Occipital lobe (tissue), 2 donors: Measurements from ENCODE around the gene ERFE. TPM values are rescaled to one million over a fixed set of nuclear protein-coding genes. Genes with fewer than 3 reads are reported as not detected.

Experiments
- DNase-seq: peaks from one replicate; lab custom pipeline; 2025; lab: John Stamatoyannopoulos, UW
- total RNA-seq: library from RNA; depleted of rRNA; stranded (reverse); fragments of >200 nt; gene quantifications from one replicate; pipeline ENCODE4 v1.2.3, GENCODE V29; 2014

ERFE gene
- total RNA-seq, 1 donor from 2014 or later = 1.6 TPM

DNA sequence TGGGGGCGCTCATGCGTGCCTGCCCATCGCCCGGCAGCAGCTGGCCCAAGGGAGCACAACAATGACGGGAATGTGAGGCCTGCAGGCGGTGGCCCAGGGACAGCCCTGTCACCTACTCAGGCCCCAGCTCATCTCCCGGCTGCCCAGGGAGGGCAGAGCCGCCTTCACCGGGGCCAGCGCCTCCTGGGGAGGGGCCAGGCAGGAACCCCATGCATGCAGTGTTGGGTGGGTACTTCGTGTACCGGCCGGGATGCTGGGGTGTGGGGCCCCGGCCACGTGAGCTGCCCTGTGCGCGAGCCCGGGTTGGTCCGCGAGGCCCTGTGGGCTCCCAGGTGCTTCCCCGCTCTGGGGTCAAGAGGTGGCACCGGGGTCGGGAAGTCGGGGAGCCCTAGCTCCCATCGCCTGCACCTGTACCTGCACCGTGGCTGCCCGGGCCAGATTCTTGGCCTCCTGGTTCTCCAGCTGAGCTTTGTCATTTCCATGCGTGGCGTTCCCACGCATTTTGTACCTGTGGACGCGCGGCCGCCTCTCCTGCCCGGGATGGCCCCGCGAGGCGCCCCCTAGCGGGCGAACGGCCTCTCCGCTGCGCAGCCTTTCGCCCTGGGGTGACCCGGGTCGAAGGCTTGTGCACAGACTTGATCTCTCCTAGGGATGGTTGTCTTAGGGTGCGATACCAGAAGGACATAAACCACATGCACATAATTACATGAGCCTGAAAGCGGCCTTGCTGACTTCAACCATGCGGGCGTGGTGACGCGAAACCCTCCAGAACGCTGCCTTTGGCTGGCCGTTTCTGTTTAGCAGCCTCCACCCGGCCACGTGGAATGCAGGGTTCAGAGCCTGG lies 19.4 kb upstream of the ERFE start:
- no peak for DNase-seq

DNA sequence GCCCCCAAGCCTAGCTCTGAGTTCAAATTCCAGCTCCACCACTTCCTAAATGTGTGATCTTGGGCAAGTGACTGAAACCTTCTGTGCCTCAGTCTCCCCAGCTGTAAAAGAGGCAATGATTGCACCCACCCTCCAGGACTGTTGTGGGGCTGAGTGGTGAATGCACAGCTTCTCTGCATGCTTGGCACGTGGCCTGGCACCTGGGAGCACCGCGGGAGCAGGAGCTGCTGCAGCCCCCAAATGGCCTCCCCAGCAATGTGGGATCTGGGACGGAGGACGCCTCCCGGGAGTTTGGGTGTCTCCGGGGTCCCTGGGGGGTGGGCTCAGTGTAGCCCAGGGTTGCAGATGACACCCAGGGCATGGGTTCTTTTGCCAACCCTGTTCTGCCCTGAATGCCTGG lies 18.7 kb upstream of the ERFE start:
- no peak for DNase-seq

DNA sequence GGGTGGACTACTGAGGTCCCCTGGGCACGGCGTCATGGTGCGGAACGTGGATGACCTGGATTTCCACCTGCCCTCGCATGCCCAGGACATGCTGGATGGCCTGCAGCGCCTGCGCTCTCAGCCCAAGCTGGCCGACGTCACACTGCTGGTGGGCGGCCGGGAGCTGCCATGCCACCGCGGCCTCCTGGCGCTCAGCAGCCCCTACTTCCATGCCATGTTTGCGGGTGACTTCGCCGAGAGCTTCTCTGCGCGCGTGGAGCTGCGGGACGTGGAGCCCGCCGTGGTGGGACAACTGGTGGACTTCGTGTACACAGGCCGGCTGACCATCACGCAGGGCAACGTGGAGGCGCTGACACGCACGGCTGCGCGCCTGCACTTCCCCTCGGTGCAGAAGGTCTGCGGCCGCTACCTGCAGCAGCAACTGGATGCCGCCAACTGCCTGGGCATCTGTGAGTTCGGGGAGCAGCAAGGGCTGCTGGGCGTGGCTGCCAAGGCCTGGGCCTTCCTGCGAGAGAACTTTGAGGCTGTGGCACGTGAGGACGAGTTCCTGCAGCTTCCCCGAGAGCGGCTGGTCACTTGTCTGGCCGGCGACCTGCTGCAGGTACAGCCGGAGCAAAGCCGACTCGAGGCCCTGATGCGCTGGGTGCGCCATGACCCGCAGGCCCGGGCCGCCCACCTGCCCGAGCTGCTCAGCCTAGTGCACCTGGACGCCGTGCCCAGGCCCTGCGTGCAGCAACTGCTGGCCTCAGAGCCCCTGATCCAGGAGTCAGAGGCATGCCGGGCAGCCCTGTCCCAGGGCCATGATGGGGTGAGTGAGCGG lies 17.8 kb upstream of the ERFE start:
- no peak for DNase-seq

DNA sequence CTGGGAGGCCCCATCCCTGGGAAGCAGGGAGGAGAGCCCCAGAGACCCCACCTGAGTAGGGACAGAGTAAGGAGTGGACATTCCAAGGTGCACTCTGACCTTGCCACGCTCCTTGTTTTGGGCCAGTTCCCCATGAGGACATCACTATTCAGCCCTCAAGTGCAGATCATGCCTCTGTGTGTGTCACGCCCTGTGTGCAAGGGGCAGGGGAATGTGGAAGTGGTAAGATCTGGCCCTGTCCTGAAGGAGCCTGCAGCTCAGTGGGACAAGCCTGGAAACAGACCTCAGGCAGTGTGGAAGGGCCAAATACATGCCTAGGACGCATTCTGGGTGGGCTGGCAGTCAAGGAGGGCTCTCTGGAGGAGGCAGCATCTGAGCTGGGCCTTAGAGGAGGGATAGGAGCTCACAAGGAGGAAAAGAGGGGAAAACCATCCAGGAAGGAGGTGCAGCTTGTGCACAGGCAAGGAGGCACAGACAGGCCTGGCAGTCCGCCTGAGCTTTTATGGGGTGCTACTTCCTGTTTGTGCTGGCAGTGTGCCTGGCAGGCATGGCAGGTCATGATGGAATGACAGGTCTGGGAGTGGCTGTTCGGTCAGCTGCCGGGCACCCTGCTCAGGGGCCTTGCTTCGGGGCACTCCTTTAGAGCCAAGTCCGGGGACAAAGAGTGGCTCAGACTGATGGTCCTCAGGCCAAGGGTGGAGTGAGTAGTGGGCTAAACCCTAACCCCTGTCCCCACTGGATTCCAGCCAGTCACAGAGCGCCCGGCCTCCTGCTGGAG lies 17.0 kb upstream of the ERFE start:
- no peak for DNase-seq

DNA sequence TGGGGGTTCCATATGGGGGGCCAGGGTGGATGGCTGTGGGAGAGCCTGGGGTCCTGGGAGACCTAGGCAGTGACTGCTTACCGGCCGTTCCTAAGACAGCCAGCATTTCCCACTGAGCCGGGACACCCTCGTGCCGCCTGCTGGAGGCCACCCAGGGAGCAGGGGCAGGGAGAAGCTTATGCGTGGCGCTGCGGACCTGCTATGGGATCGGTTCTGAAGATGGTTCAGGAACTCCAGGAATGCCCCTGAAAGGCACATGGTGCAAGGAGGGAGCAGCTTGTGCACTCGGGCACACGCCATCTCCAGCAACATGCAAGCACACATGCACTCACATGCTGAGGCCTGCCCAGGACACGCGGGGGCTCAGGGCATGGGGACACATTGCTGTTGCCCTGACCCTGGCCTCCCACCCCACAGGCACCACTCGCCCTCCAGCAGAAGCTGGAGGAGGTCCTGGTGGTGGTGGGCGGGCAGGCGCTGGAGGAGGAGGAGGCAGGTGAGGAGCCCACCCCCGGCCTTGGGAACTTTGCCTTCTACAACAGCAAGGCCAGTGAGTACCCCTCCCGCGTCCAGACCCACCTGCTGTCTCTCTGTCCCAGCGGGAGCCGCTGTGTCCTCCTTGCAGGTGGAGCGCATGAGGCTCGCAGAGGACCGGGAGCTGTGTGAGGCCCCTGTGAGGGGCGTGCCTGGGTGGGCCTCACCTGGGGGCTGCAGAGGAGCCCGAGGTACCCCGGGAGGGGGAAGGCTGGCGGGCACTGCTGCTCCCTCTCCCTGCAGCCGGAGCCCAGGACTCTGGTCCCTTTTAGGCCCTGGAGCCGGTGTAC lies 16.2 kb upstream of the ERFE start:
- DNase-seq = no peak

DNA sequence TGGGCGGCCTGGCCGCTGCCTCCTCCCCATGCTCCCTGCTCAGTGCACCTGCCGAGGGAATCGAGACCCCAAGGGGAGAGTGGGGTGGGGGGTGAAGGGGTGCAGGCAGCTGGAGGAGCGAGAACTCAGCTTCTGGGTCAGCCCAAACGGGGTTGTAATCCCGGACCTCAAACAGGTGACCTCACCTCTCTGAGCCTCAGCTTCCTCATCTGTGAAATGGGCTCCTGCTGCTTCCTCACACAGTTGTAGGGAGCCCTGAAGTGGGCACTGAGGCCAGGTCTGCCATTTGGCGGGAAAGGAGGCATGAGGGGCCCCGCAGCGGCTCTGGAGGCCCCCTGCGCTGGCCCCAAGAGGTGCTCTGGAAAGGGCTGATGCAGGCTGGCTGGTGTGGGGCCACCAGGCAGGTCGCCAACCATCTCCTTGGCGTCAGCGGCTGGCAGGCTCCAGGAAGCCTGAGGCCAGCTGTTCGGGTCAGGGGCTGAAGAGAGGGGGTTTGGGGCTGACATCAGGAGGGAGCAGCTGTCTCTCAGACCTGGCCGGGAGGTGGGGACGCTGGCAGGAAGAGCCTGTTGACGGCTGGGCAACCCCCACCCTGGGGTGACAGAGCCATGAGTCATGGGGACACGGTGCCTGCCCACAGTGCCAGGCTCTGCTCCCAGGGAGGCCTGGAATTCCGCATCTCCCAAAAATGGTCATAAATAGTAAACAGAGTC lies 15.4 kb upstream of the ERFE start:
- DNase-seq = no peak

DNA sequence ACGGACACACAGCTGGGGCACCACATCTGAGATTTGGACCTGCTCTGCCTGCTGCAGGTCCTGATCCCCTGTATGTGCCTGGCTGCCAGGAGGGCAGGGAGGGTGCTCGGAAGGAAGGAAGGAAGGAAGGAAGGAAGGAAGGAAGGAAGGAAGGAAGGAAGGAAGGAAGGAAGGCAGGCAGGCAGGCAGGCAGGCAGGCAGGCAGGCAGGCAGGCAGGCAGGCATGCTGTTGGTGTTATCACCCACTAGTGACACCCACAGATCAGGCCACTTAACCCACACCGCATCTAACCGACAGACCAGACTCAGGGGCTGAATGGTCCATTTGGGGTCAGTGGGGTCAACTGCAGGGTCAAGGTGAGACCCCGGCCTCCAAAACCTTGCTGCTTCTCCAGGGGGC lies 14.5 kb upstream of the ERFE start:
- no peak for DNase-seq

DNA sequence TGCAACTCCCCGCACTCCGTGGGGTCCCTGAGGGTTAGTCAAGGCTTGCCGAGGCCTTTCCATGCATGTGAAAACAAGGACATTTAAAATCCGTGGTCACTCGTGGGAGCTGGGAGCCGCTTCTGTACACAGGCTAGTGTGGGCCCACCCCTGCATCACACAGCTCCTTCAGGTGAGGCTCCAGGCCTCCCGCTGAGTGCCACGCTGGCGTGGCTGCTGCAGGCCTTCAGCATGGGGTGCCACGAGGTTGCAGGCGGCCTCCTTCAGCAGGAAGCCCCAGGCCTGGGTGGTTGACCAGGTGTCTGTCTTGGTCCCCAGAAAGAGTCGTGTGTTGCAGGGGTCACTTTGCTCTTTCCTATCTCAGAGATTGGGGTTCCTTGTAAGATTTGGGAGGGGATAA lies 13.7 kb upstream of the ERFE start:
- no peak for DNase-seq

DNA sequence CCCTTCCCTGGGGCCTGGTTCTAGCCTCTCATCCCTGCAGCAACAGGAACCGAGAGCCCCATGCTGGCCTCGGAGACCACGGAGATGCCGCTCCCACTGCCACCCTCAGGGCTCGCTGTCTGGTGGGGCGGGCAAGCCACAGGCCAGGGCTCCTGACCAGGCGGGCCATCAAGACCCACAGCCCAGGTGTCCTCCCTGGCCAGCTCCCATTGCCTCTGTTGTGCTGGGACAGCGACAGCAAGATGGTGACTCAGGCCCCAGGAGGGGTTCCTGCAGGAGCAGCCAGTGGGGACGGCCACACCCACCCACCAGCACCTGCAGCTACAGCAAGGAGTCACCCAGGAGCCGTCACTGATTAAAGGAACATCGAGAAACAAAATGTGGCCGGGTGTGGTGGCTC lies 12.9 kb upstream of the ERFE start:
- DNase-seq = no peak

DNA sequence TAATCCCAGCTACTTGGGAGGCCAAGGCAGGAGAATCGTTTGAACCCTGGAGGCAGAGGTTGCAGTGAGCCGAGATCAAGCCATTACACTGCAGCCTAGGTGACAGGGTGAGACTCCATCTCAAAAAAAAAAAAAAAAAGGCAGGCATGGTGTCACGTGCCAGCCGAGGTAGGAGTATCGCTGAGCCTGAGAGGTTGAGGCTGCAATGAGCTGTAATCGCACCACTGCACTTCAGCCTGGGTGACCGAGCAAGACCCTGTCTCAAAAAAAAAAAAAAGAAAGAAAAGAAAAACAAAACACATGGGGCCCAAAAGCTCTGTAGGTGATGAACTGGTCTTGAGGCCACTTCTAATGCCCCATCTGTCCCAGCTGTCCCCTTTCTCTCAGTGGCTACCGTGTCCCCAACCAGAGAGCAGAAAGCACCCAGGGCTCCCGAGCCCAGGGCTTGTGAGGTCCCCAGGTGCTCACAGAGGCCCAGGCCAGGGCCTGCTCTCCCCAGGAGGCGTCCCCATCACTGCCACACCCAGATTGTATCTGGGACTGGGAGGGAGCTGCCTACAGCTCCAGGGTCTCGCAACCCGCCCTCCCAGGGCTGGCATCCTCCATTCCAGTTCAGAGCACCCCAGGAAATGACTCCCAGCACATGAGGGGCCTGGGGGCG lies 11.8 kb upstream of the ERFE start:
- no peak for DNase-seq

DNA sequence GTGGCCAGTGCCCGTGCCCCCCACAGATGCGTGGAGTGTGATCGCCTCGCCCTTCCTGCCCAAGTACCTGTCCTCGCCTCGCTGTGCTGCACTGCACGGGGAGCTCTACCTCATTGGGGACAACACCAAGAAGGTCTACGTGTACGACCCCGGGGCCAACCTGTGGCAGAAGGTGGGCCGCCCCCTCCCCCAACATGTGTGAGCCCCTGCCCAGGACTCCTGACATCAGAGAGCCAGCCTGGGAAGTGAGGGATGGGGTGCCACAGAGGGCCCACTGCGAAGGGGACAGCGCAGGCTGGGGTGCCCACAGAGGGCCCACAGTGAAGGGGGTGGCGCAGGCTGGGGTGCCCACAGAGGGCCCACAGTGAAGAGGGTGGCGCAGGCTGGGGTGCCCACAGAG lies 9.8 kb upstream of the ERFE start:
- DNase-seq = no peak

DNA sequence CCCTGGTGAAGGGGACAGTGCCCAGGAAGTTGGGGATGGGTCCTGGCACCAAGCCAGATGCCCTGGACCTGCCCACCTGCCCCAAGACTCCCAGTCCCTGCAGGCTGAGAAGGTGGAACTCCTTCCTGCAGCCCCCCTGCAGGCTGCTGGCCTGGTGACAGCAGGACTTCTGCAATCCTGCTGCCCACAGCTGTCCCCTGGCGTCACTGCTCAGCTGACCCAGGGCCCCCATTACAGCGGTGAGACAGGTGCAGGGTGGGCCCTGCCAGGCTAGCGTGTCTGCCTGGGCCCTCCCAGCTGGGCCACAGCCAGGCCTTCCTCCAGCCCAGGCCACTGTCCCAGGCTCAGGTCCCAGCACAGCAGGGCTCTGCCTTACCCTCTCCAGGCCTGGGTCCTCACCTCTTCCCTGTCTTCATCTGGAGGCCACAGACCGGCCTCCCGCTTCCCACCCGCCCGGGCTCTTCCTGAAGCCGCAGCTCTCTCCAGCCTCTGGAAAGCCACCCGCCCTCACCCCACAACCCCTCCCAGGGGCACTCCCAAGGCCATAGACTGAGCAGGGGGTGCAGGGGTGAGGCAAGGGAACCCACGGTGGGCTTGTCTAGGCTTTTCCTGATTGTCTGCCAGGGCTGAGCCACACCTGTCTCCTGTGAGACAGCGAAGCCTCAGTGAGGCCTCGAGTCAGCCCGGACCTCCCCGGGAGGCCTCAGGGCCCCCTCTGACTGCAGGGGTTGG lies 8.8 kb upstream of the ERFE start:
- no peak for DNase-seq

DNA sequence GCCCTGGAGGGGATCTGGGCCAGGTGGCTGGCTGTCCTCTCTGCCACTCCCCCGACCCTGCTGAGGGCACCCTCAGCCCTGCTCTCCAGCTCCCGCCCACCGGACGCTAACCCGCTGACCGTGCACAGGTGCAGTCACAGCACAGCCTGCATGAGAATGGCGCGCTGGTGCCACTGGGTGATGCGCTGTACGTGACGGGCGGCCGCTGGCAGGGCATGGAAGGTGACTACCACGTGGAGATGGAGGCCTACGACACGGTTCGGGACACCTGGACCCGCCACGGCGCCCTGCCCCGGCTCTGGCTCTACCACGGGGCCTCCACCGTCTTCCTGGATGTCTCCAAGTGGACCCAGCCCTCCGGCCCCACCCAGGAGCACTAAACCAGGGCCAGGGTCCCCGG lies 8.1 kb upstream of the ERFE start:
- DNase-seq = no peak

DNA sequence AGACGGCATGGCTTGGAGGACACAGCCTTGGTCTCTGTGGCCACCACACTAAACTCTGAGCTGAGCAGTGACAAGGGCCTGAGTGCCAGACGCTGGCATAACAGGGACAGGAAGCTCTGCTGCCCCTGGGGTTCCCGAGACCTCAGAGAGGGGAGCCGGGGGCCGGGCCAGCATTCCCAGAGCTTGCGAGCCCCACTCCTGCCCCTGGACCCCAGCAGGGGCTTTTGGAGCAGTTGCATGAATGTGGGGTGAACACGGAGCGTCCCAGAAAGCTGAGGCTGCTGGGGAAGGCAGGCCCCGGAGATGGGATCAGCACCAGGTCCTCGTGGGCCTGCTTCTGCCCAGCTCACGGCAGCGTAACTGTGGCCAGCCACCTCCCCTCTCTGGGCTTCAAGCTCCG lies 7.6 kb upstream of the ERFE start:
- DNase-seq = no peak

DNA sequence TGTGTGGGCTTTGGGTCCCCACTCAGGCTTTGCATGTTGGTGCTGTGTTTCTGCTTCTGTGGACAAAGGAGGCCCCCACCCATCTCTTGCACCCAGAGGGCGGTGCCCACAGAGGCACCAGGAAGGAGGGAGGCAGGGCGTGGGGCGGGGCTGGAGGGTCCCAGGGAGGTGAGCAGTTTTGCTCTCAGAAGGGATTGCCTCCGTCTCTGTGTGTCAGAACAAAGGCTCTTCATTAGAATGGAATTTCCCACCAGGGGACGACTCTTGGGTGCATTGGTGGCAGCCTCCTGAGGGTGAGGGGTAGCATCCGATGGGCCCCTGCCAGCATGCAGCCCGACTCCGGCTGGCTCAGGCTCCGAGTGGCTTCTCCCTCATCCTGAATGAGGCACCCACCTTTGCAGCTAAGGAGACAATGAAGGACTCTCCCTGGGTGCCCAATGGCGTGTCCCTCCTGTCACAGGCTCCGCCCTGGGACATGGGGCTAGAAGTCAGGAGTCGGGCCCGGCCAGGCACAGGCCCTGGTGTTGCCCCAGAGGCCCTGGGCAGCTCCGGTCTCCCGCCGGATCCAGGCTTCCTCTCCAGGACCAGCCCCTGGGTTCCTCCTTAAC lies 7.0 kb upstream of the ERFE start:
- DNase-seq = no peak

DNA sequence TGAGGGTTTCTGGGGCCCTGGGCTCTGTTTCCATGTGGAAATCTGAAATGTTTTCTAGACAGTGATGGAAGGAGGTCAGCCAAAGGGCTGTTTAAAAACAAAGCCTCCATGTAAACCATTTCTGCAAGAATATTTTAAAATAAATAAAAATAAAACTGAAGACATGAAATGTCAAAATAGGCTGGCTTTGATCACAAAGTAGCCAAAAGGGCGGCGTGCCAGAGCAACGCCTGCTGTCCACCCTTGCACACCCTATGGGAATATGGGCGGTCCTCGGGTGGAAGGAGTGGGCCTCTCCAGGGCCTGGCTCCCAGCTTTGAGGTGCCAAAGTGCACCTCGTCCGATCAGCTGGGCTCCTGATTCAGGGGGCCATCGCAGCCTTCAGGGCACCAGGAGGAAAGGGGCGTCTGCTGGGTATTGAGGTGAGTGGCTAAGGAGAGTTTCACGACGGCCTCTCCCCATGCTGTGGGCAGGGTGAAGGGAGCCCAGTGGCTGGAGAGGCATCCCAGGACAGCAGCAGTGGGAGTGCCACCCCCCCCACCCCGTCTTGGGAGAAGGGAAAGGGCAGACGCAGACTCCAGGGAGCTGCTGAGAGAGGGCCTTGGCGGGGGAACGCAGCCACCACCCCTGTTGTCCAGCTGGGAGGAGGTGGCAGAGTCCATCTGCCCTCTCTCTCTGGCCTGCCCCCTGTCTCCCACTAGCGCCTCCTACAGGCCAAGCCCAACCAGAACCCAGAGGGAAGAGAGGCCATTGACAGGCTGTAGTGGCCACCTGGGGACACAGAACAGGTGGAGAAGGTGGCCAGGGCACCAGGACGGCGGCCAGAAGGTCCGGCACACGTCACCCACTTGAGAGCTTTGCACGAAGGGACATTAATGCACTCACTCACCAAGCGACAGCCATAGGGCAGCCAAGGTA lies 5.7 kb upstream of the ERFE start:
- DNase-seq = no peak

DNA sequence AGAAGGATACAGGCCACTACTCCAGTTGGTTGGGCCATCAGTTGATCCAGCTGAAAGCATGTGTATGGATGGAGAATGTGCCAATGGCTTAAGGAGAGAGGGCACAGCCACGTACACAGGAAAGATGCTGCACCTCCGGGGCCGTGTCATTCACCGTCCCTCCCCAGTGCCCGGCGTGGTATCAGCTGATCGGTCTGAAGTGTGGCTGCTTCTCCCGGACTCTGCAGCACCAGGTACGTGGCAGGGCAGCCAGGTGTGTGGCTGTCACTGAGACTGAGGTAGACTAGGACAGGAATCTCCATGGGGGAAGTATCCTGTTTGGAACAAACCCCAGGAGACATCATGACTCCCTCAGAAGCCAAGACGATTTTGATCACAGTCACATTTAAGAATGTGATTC lies 4.2 kb upstream of the ERFE start:
- no peak for DNase-seq
